HL-60 (cell line): Measurements from ENCODE around the gene MKLN1.

Source experiments
- DNase-seq, 2 experiments: peaks; one replicate each; pipeline ENCODE4 v3.0.0-alpha.2; 2010 to 2020; ENCODE audit warnings: low read depth in 1 of 2, low spot score in 1 of 2
- H3K27ac ChIP-seq: fragments of 250-450 bp; sonication (Bioruptor Pico); replicated peaks from 2 replicates; pipeline ENCODE4 v1.5.1; 2020; ENCODE audit warnings: mild to moderate bottlenecking, moderate library complexity
- H3K27me3 ChIP-seq: fragments of 250-450 bp; sonication (Bioruptor Pico); 2 replicates; pipeline ENCODE4 v1.5.1; 2021; ENCODE audit warnings: mild to moderate bottlenecking, moderate library complexity; ENCODE audit not compliant: insufficient read depth, poor library complexity, severe bottlenecking
- H3K4me3 ChIP-seq: replicated peaks from 2 replicates; pipeline ENCODE4 v1.5.1; 2011; ENCODE audit warnings: mild to moderate bottlenecking, control low read depth, low read length; ENCODE audit not compliant: insufficient read depth
- GABPA ChIP-seq: IDR thresholded peaks from 2 replicates; pipeline ENCODE4 v1.6.1; 2012; ENCODE audit warnings: low read depth
- POLR2AphosphoS5 ChIP-seq: IDR thresholded peaks from 2 replicates; pipeline ENCODE4 v1.6.1; 2012; ENCODE audit warnings: low read depth
- SPI1 ChIP-seq: IDR thresholded peaks from 2 replicates; pipeline ENCODE4 v1.6.1; 2012; ENCODE audit warnings: low read depth, mild to moderate bottlenecking, borderline replicate concordance
- TF ChIP-seq, protein P1 (sequence below): IDR thresholded peaks from 2 replicates; pipeline ENCODE4 v1.6.1; 2012; ENCODE audit warnings: low read depth; ENCODE audit not compliant: insufficient replicate concordance
- TF ChIP-seq, protein P2 (sequence below): IDR thresholded peaks from one replicate; pipeline ENCODE4 v1.5.1; 2011; ENCODE audit warnings: low read length, control low read depth, inconsistent platforms; ENCODE audit not compliant: insufficient read depth

MKLN1 gene

DNA sequence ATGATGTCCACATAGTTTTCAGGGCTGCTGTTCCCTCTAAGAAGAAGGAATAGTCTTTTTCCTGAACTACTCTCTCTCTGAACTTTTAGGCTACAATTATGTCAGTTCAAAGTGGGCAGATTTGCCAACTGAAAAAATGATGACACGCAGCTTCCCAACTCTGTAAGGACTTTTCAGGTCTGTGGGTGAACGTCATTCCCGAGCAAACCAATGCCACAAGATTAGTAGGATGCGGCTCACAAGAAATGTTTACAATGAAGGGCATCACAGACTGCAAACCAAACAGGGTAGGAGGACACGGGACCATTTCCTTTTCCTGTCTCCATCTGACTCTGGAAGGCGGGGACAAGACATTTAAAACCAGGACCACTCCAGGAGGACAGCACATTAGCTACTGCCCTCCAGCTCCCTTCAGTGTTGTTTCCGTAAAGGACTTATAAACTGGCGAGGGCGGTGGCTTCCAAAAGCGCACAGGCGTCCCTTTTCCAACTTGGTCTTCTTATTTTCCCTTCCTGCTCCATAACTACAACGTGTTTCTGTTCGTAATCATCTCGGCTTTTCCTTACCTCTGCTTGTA lies 539 bp upstream of the MKLN1 start:
- Histone ChIP-seq H3K27me3 (no peaks in the 10 kb centered on the region), H3K4me3 (peak overlapping the region; percentile 86), H3K27ac (peak overlapping the region; percentile 98)
- peak in 1 of 2 experiments; percentile 11 for DNase-seq
- TF ChIP-seq, protein P1, sequence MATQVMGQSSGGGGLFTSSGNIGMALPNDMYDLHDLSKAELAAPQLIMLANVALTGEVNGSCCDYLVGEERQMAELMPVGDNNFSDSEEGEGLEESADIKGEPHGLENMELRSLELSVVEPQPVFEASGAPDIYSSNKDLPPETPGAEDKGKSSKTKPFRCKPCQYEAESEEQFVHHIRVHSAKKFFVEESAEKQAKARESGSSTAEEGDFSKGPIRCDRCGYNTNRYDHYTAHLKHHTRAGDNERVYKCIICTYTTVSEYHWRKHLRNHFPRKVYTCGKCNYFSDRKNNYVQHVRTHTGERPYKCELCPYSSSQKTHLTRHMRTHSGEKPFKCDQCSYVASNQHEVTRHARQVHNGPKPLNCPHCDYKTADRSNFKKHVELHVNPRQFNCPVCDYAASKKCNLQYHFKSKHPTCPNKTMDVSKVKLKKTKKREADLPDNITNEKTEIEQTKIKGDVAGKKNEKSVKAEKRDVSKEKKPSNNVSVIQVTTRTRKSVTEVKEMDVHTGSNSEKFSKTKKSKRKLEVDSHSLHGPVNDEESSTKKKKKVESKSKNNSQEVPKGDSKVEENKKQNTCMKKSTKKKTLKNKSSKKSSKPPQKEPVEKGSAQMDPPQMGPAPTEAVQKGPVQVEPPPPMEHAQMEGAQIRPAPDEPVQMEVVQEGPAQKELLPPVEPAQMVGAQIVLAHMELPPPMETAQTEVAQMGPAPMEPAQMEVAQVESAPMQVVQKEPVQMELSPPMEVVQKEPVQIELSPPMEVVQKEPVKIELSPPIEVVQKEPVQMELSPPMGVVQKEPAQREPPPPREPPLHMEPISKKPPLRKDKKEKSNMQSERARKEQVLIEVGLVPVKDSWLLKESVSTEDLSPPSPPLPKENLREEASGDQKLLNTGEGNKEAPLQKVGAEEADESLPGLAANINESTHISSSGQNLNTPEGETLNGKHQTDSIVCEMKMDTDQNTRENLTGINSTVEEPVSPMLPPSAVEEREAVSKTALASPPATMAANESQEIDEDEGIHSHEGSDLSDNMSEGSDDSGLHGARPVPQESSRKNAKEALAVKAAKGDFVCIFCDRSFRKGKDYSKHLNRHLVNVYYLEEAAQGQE: peak; percentile 65
- no peak for TF ChIP-seq SPI1
- no peak for TF ChIP-seq GABPA
- TF ChIP-seq POLR2AphosphoS5: no peak

DNA sequence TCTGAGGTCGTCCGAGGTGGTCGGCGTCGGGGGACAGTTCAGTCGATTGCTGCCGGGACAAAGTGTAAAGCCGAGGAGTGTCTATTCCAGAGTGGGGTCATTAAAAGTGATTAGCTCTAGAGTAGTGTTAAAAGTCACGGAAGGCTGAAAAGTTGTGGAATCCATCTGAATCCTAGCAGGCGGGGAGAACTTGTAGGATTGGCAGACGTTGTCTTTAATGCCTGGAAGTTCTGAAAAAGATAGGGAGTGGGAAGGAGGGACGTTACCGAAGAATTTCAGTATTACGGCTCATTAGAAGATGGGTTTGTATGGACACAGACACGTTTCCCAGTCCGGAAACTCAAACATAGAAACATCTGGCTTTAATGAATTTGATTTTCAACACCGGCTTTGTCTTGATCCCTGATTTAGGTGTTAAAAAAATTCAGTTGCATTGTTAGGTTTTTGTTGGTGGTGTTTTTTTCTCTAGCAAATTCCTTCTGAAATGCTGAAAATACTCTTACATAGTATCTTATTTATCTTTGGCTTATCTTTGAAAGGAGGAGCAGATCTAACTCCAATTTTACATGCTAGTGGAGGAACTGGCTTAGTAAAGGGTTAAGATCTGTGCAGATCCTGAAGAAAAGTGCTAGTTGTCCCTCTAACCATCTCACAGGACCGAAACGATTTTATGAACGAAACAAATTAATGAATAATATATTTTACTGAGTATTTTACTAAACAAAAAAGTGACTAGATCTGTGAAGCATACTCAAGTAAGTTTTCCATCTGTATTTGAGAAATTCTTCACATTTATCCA lies 900 bp downstream of the MKLN1 start:
- H3K4me3 ChIP-seq: peak overlapping the region; percentile 86
- DNase-seq: no peak
- H3K27ac ChIP-seq: peak overlapping the region; percentile 98
- no peaks in the 10 kb centered on the region for H3K27me3 ChIP-seq
- TF ChIP-seq POLR2AphosphoS5: no peak

DNA sequence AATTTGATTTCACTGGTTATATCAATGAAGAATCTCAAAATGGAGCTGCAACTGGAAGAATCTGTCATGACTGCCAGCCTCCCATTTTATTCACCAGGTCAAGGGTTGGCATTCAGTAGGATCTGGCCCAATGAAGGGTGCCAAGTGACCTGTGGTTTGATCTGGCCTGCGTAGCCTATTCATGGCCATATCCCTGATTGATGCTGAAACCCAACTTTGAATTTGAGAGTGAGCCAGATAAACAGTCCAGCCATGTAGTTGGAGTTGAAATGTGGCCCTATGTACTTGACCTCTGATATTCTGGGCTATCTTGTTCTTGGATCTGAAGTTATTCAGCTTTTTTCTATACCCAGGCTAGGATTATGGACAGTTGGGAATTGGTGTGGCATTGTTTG lies 1.5 kb downstream of the MKLN1 start:
- Histone ChIP-seq H3K27ac (no peak overlapping the region), H3K4me3 (peak overlapping the region; percentile 86), H3K27me3 (no peaks in the 10 kb centered on the region)
- no peak for DNase-seq
- TF ChIP-seq, protein P1: no peak
- TF ChIP-seq, protein P2, sequence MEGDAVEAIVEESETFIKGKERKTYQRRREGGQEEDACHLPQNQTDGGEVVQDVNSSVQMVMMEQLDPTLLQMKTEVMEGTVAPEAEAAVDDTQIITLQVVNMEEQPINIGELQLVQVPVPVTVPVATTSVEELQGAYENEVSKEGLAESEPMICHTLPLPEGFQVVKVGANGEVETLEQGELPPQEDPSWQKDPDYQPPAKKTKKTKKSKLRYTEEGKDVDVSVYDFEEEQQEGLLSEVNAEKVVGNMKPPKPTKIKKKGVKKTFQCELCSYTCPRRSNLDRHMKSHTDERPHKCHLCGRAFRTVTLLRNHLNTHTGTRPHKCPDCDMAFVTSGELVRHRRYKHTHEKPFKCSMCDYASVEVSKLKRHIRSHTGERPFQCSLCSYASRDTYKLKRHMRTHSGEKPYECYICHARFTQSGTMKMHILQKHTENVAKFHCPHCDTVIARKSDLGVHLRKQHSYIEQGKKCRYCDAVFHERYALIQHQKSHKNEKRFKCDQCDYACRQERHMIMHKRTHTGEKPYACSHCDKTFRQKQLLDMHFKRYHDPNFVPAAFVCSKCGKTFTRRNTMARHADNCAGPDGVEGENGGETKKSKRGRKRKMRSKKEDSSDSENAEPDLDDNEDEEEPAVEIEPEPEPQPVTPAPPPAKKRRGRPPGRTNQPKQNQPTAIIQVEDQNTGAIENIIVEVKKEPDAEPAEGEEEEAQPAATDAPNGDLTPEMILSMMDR: no peak
- no peak for TF ChIP-seq POLR2AphosphoS5
- no peak for TF ChIP-seq GABPA
- TF ChIP-seq SPI1: no peak

DNA sequence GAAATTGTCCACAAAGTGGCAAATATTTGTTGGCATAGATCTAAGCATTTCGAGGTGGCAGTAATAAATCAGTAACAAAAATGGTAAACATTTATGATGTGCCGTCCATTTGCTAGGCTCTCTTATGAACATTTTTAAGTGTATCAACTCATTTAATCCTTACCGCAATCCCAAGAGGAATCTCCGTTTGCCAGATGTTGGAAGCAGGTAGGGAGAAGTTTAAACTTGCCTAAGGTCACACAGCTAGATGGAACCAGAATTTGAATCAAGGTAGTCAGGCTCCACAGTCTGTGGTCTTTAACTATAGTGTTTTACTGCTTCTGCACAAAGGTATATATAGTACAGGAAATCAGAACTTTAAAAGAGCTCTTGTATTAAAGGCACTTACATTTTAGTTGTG lies 2.6 kb downstream of the MKLN1 start:
- TF ChIP-seq POLR2AphosphoS5 (no peak), SPI1 (no peak), GABPA (no peak)
- TF ChIP-seq, protein P1: no peak
- TF ChIP-seq, protein P2: no peak
- Histone ChIP-seq H3K27me3 (no peaks in the 10 kb centered on the region), H3K4me3 (no peak overlapping the region), H3K27ac (no peak overlapping the region)
- no peak for DNase-seq
